ENCODE measurements around the gene FZR1. TPM values are rescaled to one million over a fixed set of nuclear protein-coding genes. Genes with fewer than 3 reads are reported as not detected.

Gene FZR1
- total and polyA plus RNA-seq, 7 donors, result 12.8 to 25.8 (median 24.3) TPM

GRCh38 chr19:3524078-3524842, 18.1 kb downstream of the FZR1 start:
- H3K4me1 ChIP-seq, result no peaks in the 10 kb centered on the region
- peaks cover 0 to 54% of the 10 kb centered on the region in 2 donors for H3K36me3 ChIP-seq (ENCODE audit: insufficient read depth in 1 of 2, low read depth in 1 of 2)
- ATAC-seq, result no peak
- TF ChIP-seq CTCF (IDR thresholded peaks at IDR 0.05), result no peak
- 93 to 95% (median 93%) methylated on average over 33 of the region's 33 CpGs for WGBS, 3 donors
- H3K27ac ChIP-seq, result no peak overlapping the region
- no peak overlapping the region for H3K4me3 ChIP-seq
- H3K9me3 ChIP-seq, result no peaks in the 10 kb centered on the region
- DNase-seq, result no peak
- intact Hi-C loops (cut with DNase I), result no loop called here
- no peaks in the 10 kb centered on the region for H3K27me3 ChIP-seq (ENCODE audit: insufficient read depth in 3 of 3, low read length in 2 of 3)

- Histone ChIP-seq H3K9me3 (no peaks in the 10 kb centered on the region), H3K36me3 (ENCODE audit: insufficient read depth in 1 of 2, low read depth in 1 of 2) (peaks cover 0 to 49% of the 10 kb centered on the region in 2 donors), H3K4me3 (no peak overlapping the region), H3K27ac (no peak overlapping the region), H3K4me1 (no peaks in the 10 kb centered on the region), H3K27me3 (ENCODE audit: insufficient read depth in 3 of 3, low read length in 2 of 3) (no peaks in the 10 kb centered on the region)
- intact Hi-C loops (cut with DNase I), result no loop called here
- no peak for ATAC-seq
- no peak for TF ChIP-seq CTCF (IDR thresholded peaks at IDR 0.05)
- DNase-seq, result no peak
- WGBS, 3 donors, result 88 to 92% (median 91%) methylated on average over 20 of the region's 20 CpGs
Observed at GRCh38 chr19:3524904-3525451, 18.9 kb downstream of the FZR1 start.

GRCh38 chr19:3526507-3527237, 20.6 kb downstream of the FZR1 start:
- DNase-seq (no peak), ATAC-seq (no peak)
- Histone ChIP-seq H3K4me3 (no peak overlapping the region), H3K27ac (no peak overlapping the region), H3K9me3 (no peaks in the 10 kb centered on the region), H3K4me1 (no peaks in the 10 kb centered on the region), H3K27me3 (ENCODE audit: insufficient read depth in 3 of 3, low read length in 2 of 3) (no peaks in the 10 kb centered on the region), H3K36me3 (ENCODE audit: insufficient read depth in 1 of 2, low read depth in 1 of 2) (peaks cover 0 to 62% of the 10 kb centered on the region in 2 donors)
- no peak for TF ChIP-seq CTCF (IDR thresholded peaks at IDR 0.05)
- 91 to 96% (median 92%) methylated on average over 28 of the region's 28 CpGs for WGBS, 3 donors
- intact Hi-C loops (cut with DNase I), result no loop called here

GRCh38 chr19:3527238-3527910, 21.3 kb downstream of the FZR1 start:
- H3K9me3 ChIP-seq, result no peaks in the 10 kb centered on the region
- H3K4me3 ChIP-seq, result no peak overlapping the region
- no peak for ATAC-seq
- H3K27me3 ChIP-seq (ENCODE audit: insufficient read depth in 3 of 3, low read length in 2 of 3), result no peaks in the 10 kb centered on the region
- no peak for TF ChIP-seq CTCF (IDR thresholded peaks at IDR 0.05)
- intact Hi-C loops (cut with DNase I), result no loop called here
- H3K27ac ChIP-seq, result no peak overlapping the region
- H3K36me3 ChIP-seq (ENCODE audit: insufficient read depth in 1 of 2, low read depth in 1 of 2), result peaks cover 0 to 69% of the 10 kb centered on the region in 2 donors
- 93 to 98% (median 96%) methylated on average over 20 to 21 of the region's 21 CpGs for WGBS, 3 donors
- no peak for DNase-seq
- no peaks in the 10 kb centered on the region for H3K4me1 ChIP-seq
